AML-193 (cell line): ENCODE measurements around the gene DDX10.

Experiments used
- DNase-seq, 2 experiments: peaks; one replicate each; lab custom pipeline; 2025; lab: John Stamatoyannopoulos, UW

DDX10 gene

DNA sequence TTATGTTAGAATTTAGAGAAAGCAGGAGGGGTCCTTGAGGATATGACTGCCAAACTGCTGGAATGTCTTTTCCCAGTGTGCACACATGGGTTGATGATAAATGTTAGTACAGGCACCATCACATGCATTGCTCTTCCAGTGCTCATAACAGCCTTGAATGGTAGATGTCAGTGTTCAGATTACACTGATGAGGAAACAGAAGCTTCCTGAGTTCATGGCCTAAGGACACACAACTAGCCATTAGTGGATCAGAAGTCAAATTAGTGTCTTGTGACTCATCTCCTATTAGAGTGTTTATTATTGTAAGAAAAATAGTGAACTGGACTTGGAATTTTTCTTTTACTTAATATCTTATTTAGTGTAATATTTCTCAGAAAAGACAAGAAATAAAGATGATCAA is 241.5 kb downstream of the DDX10 start:
- peak in 1 of 2 experiments; percentile 2 for DNase-seq

DNA sequence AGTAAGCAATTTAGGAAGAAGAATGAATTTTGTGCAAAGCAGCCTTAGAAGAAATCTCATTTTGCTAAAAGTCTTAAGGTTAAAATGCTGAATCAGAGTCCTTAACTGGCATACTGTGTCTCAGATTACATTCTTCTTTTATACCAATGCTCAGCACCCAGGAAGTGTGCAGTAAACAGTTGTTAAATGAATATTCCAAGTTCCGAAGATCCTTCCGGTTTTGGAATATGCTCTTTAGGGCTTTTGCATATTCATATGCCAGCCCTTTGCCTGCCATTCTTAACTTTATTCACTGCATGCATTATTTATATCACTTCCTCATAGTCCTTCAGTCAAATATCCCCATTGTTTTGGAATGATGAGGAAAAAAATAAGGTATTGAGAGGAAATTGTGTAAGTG is 242.0 kb downstream of the DDX10 start:
- DNase-seq, result no peak

DNA sequence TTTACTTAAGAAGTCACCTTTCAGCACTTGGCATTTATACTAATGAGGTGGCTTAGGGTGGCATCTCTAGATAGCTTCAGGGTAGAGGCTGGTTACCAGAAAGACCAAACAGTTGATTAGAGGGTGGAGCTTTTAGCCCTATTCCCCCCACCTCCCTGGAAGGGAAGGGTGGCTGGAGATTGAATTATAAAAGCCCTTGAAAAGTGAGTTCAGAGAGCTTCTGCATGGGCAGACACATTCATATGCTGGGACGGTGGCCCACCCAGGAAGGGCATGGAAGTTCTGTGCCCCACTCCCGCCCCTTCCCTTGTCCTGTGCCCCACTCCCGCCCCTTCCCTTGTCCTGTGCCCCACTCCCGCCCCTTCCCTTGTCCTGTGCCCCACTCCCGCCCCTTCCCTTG is 244.2 kb downstream of the DDX10 start:
- no peak for DNase-seq

DNA sequence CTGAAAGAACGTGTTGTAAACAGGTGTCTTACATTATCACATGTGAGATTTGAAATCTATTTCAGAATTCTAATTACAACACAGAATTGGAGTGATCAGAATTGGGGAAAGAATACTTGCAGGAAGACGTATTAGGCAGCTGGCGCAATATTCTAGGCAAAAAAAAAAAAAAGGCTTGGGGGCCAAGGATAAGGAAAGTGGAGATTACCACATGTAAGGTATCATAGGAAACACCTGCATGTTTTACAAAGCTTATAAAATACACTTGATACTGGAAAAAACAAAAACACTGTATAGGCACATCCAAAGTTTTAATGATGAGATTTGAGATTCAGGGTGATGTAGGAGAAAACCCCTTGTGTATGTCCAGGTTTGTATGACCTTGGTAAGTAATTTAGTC is 245.1 kb downstream of the DDX10 start:
- DNase-seq, result no peak

DNA sequence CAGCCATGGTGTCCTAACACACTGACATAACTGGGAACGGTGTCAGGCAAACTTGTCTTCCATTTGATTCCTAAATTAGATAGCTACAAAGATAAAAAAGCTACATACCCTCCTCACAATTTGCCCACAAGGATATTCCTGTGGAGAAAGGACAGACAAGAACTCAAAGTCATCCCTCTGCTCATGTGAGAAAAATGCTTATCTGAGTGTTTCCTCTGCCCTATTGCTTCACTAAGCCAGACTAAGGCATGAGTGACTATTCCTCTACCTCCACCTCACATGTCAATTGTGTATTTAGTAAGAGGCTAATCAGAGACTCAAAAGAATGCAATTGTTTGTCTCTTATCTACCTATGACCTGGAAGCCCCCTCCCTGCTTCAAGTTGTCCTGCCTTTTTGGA is 247.7 kb downstream of the DDX10 start:
- no peak for DNase-seq

DNA sequence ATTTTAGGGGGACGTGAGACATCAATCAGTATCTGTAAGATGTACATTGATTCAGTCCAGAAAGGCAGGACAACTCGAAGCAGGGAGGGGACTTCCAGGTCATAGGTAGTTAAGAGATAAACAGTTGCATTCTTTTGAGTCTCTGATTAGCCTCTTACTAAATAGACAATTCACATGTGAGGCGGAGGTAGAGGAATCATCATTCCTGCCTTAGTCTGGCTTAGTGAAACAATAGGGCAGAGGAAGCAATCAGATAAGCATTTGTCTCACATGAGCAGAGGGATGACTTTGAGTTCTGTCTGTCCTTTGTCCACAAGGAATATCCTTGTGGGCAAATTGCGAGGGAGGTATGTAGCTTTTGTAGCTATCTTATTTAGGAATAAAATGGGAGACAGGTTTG is 248.3 kb downstream of the DDX10 start:
- no peak for DNase-seq

DNA sequence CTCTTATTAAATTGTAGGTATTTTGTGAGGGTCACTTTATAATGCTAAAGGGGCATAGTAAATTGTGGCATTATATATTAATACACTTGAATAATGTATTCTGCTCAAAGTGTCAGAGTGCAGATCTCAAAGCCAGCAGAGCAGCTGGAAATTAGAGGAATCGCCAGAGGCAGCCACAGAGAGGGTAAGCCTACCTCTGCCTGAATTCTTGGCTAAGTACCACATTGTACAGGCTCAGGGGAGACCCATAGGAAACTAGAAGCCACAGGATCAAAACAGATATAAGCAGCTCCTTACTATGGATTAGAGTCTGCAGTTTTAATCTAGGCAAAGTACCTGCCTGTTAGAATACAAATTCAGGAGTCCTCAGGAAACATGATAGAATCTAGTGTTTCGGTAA is 249.3 kb downstream of the DDX10 start:
- DNase-seq, result no peak

DNA sequence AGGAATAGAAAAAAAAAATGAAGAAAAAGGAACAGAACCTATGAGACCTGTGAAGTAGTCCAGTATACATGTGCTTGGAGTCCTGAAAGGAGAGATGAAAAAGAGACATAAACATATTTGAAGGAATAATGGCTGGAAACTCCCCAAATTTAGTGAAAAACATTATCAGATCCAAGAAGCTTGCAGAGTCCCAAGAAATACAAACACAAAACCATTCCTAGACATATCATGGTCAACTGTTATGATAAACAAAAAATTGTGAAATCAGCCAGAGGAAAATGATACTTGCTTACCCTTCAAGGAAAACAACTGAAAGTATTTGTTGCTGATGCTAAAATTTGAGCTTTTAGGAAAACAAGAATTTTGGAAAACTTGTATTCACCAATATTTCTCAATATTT is 250.1 kb downstream of the DDX10 start:
- DNase-seq, result no peak

DNA sequence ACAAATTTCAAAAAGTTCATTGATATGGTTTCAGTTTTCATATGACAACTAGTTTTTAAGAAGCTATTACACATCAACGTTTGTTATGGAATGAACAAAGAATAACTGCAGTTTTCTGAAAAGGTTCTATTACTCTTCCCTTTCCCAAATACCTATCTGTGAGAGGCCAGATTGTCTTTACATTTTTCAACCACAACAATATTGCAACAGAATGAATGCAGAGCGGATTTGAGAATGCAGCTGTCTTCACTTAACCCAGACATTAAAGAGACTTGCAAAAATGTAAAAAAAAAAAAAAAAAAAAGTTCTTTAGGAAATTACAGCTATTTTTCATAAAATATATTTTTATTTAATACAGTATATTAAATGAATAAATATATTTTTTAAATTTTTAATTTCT is 250.8 kb downstream of the DDX10 start:
- no peak for DNase-seq

DNA sequence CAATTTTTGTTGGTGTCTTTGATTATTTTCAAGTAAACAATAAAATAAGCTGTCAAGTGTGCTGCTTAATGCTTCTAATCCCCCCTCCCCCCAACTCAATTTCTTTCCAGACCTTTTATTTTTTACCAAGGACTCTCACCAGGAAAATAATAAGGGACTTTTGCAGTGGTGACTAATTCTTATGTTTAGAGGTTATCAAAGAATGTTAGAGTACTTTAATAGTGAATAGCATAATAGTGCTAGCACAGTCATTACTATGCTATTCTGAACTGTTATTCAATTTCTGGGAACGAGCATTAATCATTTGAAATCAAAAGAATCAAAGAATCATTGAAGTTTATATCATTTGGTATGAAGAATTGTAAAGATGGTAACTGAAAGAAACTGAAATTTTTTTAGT is 251.4 kb downstream of the DDX10 start:
- no peak for DNase-seq

DNA sequence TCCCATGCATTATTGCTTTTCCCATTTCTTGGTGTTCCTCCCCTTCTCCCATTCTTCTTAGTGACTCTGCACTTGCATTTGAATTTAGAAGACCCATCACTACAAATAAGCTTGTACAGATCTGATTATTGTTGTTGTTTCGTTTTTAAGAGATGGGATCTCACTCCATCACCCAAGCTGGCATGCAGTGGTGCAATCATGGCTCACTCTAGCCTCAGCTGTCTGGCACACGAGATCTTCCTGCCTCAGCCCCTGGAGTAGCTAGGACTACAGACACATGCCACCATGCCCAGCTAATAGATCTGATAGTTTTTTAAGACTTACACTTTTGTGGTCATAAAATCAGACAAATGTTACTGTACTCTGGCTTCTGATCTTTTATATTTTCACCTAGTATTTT is 252.1 kb downstream of the DDX10 start:
- DNase-seq, result no peak

DNA sequence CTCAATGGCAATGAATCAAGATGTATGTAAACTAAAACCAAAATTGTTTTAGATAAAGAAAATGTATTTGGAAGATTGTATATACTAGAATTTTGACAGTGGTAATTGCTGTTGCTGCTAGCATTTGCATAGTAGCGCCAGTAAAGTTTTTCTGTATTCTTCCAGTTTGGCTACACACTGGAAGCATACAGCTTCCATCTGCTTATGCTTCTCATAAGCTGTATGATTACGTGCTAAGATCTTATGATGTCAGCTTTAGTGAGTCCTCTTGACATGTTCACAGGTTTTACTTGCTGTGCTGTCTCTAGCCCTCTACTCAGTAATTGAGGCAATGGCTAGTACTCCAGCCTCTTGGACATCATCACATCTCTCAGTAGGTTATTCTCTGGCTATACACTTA is 256.3 kb downstream of the DDX10 start:
- no peak for DNase-seq

DNA sequence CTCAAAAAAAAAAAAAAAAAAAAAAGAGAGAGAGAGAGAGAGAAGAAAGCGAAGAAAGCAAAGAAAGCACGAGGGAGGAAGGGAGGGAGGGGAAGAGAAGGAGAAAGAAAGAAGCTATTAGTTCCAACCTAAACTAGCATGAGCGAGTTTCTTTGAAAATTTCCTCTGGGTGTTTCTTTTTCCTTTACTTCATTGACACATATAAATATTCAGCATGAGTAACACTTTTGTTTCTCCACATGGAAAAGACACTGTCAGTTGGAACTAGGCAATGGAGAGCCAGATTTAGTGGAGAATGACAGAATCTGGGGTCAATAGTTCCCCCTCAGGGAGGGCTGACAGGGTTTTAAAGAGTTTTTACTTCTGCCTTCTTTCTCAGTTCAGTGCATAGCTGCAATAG is 257.4 kb downstream of the DDX10 start:
- DNase-seq, result no peak

DNA sequence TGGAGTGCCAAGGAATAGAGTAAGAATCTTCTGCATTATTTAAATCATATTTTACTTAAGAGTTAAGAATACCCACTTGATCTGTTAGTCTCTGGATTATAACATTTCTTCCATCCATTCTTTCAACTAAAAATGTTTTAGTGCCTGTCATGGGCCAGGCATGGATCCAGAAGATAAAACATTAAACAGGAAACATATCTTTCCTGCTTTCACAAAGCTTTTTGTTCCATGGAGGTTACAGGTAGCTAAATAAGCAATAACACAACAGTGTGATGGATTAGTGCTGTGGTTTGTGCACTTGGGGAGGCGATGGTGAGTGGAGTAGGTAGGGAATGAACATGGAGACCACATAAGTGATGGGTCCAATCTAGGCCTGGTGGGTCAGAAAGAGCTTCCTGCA is 258.5 kb downstream of the DDX10 start:
- no peak for DNase-seq

DNA sequence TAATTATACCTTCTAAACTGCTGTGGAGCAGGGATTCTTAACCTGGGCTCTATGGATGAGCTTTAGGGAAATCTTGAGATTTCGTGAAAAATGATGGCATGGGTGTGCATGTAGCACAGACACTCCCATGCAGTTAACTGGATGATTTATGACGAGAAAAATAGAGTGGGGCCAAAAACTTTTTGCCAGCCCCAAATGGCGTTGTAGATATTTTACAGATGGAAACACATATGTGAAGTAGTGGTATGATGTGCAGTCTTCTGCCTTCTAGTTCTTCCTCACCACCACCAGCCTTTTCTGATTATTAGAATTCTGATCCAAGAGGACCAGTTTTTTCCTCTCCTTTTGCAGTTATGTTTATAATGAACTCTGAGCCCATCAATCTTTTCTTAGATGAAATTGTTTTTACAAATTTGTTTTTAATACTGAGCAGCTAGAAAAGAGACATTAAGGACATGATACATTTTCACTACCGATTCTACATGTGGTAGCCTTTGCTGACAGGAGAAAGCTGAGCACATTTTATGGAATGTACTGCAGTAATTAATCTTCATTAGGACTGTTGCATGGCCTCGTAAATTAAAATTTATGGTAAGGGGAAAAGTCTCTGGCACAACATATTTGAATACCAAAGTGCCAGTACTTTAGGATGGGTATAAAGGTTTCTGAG is 261.4 kb downstream of the DDX10 start:
- no peak for DNase-seq

DNA sequence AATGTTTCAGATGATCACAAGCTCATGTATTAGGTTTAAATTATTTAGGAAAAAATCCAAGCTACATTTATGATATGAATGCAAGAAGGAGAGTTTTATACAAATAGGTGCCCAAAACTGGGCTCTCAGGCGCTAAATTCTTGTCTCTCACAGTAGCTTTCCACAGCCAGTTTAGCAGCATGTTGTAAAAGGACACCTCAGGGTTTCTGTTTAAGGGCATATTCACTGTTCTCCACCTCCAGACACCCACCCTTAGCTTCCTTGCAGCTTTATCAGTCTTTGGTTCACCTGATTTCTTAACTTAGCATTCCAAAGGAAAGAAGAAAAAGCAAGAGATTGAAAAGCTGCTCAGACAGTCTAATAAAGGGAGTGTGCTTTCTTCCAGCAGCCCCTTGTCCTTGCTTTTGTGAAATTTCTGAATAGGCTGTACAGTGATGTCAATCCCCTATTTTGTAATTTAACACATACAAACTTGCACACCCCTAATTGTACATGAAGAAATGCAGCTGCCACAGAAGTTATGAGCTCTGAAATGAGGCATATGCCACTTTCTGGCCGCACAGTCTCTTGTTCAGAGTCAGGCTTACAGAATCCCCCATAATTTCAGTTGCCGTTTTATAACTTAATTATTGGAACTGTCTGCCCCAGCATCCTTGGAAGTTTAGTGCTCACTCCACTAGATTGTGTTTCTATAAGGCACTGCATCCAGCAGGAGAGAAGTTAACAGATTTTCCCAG is 262.1 kb downstream of the DDX10 start:
- DNase-seq, result no peak

DNA sequence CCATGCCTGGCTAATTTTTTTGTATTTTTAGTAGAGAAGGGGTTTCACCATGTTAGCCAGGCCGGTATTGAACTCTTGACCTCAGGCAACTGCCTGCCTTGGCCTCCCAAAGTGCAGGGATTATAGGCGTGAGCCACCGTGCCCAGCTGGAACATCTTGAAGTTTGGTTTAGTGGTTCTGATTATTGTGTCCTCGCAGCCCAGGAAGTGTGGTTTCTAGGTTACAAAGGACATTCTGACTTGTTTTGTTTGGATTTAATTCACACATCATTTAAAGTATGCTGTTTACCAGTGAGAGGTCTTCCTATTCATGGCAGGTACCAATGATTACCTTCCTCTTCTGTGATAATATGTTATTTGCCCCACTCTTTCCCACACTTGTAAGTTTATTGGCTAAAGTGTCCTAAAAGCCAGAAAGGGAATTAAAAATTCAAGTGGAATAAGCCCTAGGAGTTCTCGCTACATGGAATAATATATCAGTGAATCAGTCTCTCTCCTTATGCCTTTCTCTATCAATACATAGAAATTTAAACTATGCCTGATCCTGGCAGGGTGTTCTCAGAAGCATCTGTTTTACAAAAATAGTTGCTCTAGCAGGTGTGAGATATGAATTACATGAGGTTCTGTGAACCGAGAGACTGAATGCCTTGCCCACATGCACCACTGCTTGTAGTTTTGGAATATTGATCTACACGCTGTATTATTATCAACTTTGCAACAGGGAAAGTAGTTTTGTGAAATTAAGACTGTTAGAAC is 263.1 kb downstream of the DDX10 start:
- no peak for DNase-seq

DNA sequence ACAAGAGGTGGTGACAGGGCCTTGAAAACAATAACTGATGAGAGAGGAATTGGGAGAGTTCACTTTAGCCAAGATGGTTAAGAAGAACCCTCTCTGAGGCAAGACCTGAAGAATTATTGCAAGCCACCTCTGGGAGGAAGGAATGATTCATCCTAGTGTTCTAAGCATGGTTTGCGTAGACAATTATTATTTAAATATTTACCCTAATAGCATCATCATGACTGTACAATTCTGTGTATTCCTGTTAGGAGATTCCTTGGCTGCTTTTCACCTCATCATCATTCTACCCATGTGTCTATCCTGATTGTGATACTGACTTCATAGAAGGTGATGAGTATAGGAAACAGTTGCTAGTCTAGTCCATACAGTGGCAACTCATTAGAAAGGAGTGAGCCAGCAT is 264.4 kb downstream of the DDX10 start:
- no peak for DNase-seq

DNA sequence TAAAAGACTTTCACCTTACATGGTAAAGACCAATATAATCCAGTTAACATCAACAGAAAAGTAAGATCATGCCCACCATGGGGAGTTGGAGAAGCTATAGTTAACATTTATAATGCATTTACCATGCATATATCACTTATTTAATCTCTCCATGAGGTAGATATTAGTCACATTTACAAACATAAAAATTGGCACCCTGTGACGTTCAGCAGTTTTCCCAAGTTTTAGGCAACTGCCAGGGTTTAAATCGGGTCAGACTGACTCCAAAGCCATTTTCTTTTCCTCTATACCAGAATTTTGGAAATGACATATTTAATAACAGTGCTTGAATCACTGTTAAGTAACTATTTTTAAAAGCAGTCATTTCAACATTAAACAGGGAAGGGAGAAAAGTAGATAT is 266.3 kb downstream of the DDX10 start:
- DNase-seq, result no peak

DNA sequence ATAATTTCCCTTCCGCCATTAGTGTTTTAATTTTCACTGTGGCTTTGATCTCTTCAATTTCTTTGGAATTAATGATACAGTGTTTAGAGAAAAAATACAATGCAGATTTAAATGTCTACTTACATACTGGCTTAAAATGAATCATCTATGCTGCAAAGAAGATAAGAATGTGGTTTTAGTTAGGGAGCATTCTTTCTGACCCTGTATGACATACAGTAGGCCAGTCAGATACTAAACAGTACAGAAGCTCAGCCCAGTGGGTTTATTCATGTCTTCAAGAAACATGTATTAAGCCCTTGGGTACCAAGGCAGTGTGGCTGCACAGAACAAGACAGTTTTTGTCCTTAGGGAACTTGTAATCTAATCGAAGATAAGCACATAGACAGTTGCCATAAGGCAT is 268.8 kb downstream of the DDX10 start:
- DNase-seq, result no peak

DNA sequence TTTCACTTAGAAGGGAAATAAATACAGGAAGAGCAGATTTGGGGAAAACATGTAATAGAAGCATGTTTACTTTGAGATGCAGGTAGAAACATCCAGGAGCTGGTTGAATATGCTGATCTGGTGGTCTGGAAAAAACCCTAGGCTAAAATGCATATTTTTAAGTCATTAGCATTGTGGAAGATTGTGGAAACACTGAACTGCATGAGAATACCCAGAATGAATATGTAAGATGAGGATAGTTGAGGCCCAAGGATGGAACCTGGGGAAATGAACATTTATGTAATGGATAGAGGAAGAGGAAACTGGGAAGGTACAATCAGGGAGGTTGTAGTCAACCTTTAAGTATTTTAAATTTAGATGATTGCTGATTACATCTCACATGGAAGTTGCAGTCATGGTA is 269.4 kb downstream of the DDX10 start:
- DNase-seq, result no peak

DNA sequence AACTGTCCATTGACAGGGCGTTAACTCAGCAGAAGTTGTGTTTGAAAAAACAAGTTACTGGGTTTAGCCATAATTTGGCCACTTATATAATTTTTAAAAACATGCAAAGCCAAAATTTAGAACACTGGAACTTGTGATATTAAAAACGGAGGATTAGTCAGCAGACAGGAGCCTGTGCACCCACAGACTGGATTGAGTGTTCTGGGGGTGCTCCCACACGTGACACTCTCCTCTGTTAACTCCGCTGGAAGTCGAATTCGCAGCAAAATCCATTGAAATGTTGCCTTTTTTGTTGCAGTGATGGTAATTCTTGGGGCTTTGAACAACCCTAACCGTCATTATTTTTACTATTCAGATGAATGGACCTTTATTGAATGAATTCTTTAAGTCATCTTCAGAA is 269.8 kb downstream of the DDX10 start:
- DNase-seq, result no peak

DNA sequence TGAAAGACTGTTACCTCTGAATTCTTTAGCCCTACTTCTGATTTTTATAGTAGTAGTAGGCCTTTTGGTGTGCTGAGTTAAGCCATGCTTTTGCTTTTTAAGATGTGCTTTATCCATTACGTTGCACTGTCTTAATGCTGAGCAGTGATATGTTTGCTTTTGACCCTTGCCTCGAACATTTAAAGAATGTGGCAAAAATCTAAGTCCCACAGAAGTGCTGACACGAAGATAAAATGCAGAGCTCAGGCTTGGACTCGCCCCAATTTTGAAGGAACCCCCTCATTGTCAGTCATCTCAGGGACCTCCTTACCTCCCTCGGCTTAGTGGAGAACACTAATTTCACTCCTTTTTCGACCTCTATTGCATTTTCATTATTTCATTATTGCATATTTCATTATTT is 272.9 kb downstream of the DDX10 start:
- DNase-seq, result no peak
